IPS DF 6.9 (cell line): ENCODE measurements around the gene ARHGAP32.

Experiments
- DNase-seq: peaks from one replicate; pipeline ENCODE4 v3.0.0-alpha.2; 2013; ENCODE audit warnings: low read depth, low spot score
- H3K27ac ChIP-seq: one replicate; pipeline ENCODE4 v1.5.1; 2013; ENCODE audit warnings: low read length, control low read depth
- H3K27me3 ChIP-seq: 2 replicates; pipeline ENCODE4 v1.6.1; 2013; ENCODE audit warnings: mild to moderate bottlenecking, low read length; ENCODE audit not compliant: control insufficient read depth, insufficient read depth
- H3K36me3 ChIP-seq: 2 replicates; pipeline ENCODE4 v1.6.1; 2013; ENCODE audit warnings: low read length; ENCODE audit not compliant: control insufficient read depth, insufficient read depth
- H3K4me1 ChIP-seq: 2 replicates; pipeline ENCODE4 v1.6.1; 2013; ENCODE audit warnings: low read length; ENCODE audit not compliant: control insufficient read depth, insufficient read depth
- H3K4me3 ChIP-seq: 2 replicates; pipeline ENCODE4 v1.5.1; 2013; ENCODE audit warnings: mild to moderate bottlenecking, low read length
- H3K9me3 ChIP-seq: 2 replicates; pipeline ENCODE4 v1.6.1; 2013; ENCODE audit warnings: low read length, inconsistent platforms; ENCODE audit not compliant: control insufficient read depth, insufficient read depth
- WGBS: extraction: QIAGEN DNeasy Blood & Tissue Kit; methylation state at CpG from one replicate; pipeline ENCODE4 v1.1.7; 2013; ENCODE audit warnings: mixed read lengths, missing lambda C conversion rate; ENCODE audit not compliant: insufficient read length, insufficient coverage; 5-methylcytosine and 5-hydroxymethylcytosine counted together

The ARHGAP32 gene

GRCh38 chr11:129192150-129192549 lies at the start of gene ARHGAP32:
Gene ARHGAP32 (minus strand): TSS chr11:129192325. CDS start chr11:129192198, 127 bp downstream.
- DNase-seq, result no peak
- Histone ChIP-seq H3K4me1 (no peaks in the 10 kb centered on the region), H3K4me3 (no peak within 1 kb of the TSS), H3K9me3 (no peaks in the 10 kb centered on the region), H3K36me3 (no peaks in the 10 kb centered on the region), H3K27me3 (no peaks in the 10 kb centered on the region), H3K27ac (no peak within 1 kb of the TSS)
- WGBS, result no CpG with 5 or more reads among the region's 2 CpGs

DNA sequence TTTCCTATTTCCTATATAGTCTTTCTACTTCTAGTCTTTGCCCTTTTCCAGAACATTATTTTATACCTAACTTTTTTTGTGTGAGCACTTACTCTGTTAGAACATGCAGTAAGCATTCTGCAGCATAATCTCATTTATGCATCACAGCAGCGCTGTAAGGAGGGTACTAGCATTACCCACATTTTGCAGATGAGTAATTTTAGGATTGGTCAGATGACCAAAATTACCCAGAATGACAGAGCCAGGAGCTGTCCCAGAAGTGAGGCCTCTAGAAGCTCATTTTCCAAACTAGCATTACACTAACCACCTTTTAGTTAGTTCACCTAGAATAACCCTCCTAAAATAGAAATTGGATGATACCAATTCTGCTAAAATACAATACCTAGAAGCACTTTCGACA lies 47.1 kb upstream of the ARHGAP32 start:
- Histone ChIP-seq H3K27ac (no peak overlapping the region), H3K4me3 (no peak overlapping the region), H3K36me3 (no peaks in the 10 kb centered on the region), H3K4me1 (no peaks in the 10 kb centered on the region), H3K9me3 (no peaks in the 10 kb centered on the region), H3K27me3 (no peaks in the 10 kb centered on the region)
- no CpG with 5 or more reads among the region's 2 CpGs for WGBS
- no peak for DNase-seq

- H3K4me1 ChIP-seq, result no peaks in the 10 kb centered on the region
- no peaks in the 10 kb centered on the region for H3K9me3 ChIP-seq
- DNase-seq, result no peak
- no CpG with 5 or more reads among the region's 3 CpGs for WGBS
- no peaks in the 10 kb centered on the region for H3K36me3 ChIP-seq
- no peak overlapping the region for H3K4me3 ChIP-seq
- no peaks in the 10 kb centered on the region for H3K27me3 ChIP-seq
- no peak overlapping the region for H3K27ac ChIP-seq
Observed at GRCh38 chr11:129237880-129238638, 45.9 kb upstream of the ARHGAP32 start.

DNA sequence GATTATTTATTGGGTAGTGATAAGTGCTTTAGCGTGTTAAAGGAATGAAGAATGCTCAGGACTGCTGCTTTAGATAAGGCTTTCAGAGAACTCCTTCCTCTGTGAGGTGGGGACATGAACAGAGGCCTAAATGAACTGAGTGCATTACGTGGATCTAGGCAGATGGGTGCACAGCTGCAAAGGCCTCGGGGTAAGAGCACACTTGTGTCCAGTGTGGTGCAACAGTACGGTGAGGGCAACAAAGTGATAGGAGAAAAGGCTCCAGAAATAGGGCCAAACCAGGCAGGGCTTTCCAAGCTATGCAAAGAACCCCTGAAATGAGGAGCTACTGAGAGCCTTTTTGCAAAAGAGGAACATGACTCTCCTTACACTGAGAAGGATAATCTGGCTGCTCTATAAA lies 45.3 kb upstream of the ARHGAP32 start:
- Histone ChIP-seq H3K4me1 (no peaks in the 10 kb centered on the region), H3K27me3 (no peaks in the 10 kb centered on the region), H3K27ac (no peak overlapping the region), H3K4me3 (no peak overlapping the region), H3K9me3 (no peaks in the 10 kb centered on the region), H3K36me3 (no peaks in the 10 kb centered on the region)
- WGBS, result 100% methylated on average over 1 of the region's 4 CpGs
- DNase-seq, result no peak

GRCh38 chr11:129236850-129237249 lies 44.7 kb upstream of the ARHGAP32 start:
- Histone ChIP-seq H3K27me3 (no peaks in the 10 kb centered on the region), H3K9me3 (no peaks in the 10 kb centered on the region), H3K36me3 (no peaks in the 10 kb centered on the region), H3K4me3 (no peak overlapping the region), H3K4me1 (no peaks in the 10 kb centered on the region), H3K27ac (no peak overlapping the region)
- no peak for DNase-seq
- WGBS, result no CpG with 5 or more reads among the region's 1 CpG

DNA sequence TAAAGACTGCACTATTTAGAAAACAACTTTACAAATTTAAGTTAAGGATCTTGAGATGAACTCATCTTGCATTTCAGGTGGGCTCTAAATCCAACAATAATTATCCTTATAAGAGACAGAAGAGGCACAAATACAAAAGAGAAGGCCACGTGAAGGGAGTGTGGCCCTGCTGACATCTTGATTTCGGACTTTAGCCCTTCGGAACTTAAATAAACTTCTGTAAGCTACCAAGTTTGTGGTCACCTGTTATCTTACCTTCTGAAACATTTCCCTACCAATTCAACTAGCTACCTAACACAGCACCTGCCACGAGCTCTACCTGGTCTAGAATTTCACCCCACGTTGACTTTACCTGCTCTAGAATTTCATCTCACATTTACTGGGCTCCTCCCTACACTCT lies 42.9 kb upstream of the ARHGAP32 start:
- Histone ChIP-seq H3K9me3 (no peaks in the 10 kb centered on the region), H3K4me3 (no peak overlapping the region), H3K27me3 (no peaks in the 10 kb centered on the region), H3K27ac (no peak overlapping the region), H3K4me1 (no peaks in the 10 kb centered on the region), H3K36me3 (no peaks in the 10 kb centered on the region)
- no CpG with 5 or more reads among the region's 5 CpGs for WGBS
- no peak for DNase-seq

DNA sequence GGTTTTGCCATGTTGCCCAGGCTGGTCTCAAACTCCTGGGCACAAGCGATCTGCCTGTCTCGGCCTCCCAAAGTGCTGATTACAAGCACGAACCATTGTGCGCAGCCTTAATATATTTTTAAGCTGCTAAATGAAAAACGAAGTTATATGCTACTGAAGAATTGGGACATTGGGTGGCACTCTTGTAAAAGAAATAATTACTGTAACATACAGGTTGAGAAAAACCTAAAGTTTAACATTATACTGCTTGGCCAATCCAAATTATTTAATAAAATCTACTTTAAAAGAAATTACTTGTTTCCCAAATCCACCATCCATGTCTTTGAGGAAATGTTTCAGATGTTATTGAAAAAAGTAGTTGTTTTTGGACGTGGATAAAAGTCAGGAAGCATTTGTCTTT lies 37.9 kb upstream of the ARHGAP32 start:
- no peaks in the 10 kb centered on the region for H3K4me1 ChIP-seq
- H3K27ac ChIP-seq, result no peak overlapping the region
- no peaks in the 10 kb centered on the region for H3K27me3 ChIP-seq
- no peaks in the 10 kb centered on the region for H3K36me3 ChIP-seq
- WGBS, result no CpG with 5 or more reads among the region's 6 CpGs
- no peaks in the 10 kb centered on the region for H3K9me3 ChIP-seq
- H3K4me3 ChIP-seq, result no peak overlapping the region
- no peak for DNase-seq

DNA sequence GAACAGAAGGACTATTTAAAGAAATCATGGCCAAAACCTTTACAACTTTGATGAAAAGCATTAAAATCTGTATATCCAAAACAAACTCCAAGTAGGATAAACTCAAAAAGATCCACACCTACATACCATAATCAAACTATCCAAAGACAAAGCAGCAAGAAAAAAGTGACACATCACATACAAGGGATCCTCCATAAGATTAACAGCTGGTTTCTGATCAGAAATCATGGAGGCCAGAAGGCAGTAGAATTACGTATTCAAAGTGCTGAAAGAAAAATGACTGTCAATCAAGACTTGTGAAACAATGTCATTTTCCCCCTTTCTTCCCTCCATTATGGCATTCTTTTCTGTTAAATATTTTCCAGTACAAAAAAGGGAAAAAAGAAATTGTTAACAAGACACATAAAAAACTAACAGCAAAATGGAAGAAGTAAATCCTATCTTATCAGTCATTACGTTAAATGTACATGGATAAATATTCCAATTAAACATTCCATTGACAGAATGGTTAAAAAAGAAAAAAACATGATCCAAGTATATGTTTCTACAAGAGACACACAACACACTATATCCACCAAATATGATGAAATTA lies 34.2 kb upstream of the ARHGAP32 start:
- Histone ChIP-seq H3K4me1 (0 out of 2 replicates have a peak, but pooled peaks cover 1% of the 10 kb centered on the region), H3K36me3 (no peaks in the 10 kb centered on the region), H3K27ac (no peak overlapping the region), H3K27me3 (no peaks in the 10 kb centered on the region), H3K4me3 (no peak overlapping the region), H3K9me3 (no peaks in the 10 kb centered on the region)
- WGBS, result no CpG with 5 or more reads among the region's 2 CpGs
- DNase-seq, result no peak

- Histone ChIP-seq H3K4me3 (no peak overlapping the region), H3K4me1 (0 out of 2 replicates have a peak, but pooled peaks cover 1% of the 10 kb centered on the region), H3K36me3 (no peaks in the 10 kb centered on the region), H3K9me3 (no peaks in the 10 kb centered on the region), H3K27me3 (no peaks in the 10 kb centered on the region), H3K27ac (no peak overlapping the region)
- WGBS, result no CpG with 5 or more reads among the region's 1 CpG
- no peak for DNase-seq
Observed at GRCh38 chr11:129225190-129225589, 33.1 kb upstream of the ARHGAP32 start.

- Histone ChIP-seq H3K9me3 (no peaks in the 10 kb centered on the region), H3K4me3 (no peak overlapping the region), H3K36me3 (no peaks in the 10 kb centered on the region), H3K27ac (no peak overlapping the region), H3K4me1 (0 out of 2 replicates have a peak, but pooled peaks cover 1% of the 10 kb centered on the region), H3K27me3 (no peaks in the 10 kb centered on the region)
- no CpG with 5 or more reads among the region's 3 CpGs for WGBS
- no peak for DNase-seq
Observed at GRCh38 chr11:129224538-129224937, 32.4 kb upstream of the ARHGAP32 start.
